Astrocyte (in vitro differentiated cells and primary cell): Measurements from ENCODE around the gene DSC3.

Experiments used
- EZH2 ChIP-seq: IDR thresholded peaks from 2 replicates; pipeline ENCODE4 v1.6.1; 2012; ENCODE audit warnings: mild to moderate bottlenecking, low read length, inconsistent platforms; ENCODE audit not compliant: insufficient read depth
- TF ChIP-seq, protein P1 (sequence below): IDR thresholded peaks from 2 replicates; pipeline ENCODE4 v1.5.1; 2011; ENCODE audit warnings: low read depth, mild to moderate bottlenecking, inconsistent platforms, low read length, moderate library complexity; ENCODE audit not compliant: insufficient read depth

DNA sequence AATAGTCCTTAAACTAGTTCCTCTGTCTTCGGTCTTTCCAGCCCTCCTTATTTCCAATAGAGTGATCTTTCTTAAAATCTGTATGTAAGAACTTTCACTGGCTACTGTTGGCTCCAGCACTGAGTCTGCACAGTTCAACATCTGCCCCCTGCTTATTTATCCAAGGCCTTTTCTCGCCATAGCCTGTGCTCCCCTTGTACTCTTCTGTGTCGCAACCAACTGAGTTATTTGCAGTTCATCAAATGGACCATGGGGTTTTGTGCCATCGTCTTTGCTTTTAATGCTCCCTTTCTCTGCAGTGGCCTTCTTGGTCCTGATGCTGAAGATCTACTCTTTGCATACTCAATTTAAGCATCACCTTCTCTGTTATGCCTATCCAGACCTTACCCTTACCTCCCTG, 77.3 kb downstream of the DSC3 start:
- TF ChIP-seq, protein P1, sequence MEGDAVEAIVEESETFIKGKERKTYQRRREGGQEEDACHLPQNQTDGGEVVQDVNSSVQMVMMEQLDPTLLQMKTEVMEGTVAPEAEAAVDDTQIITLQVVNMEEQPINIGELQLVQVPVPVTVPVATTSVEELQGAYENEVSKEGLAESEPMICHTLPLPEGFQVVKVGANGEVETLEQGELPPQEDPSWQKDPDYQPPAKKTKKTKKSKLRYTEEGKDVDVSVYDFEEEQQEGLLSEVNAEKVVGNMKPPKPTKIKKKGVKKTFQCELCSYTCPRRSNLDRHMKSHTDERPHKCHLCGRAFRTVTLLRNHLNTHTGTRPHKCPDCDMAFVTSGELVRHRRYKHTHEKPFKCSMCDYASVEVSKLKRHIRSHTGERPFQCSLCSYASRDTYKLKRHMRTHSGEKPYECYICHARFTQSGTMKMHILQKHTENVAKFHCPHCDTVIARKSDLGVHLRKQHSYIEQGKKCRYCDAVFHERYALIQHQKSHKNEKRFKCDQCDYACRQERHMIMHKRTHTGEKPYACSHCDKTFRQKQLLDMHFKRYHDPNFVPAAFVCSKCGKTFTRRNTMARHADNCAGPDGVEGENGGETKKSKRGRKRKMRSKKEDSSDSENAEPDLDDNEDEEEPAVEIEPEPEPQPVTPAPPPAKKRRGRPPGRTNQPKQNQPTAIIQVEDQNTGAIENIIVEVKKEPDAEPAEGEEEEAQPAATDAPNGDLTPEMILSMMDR: no peak
- no peak for TF ChIP-seq EZH2
